CD4-positive, CD25-positive, alpha-beta regulatory T cell (primary cell): ENCODE results near the gene SLC7A5. TPM values are rescaled to one million over a fixed set of nuclear protein-coding genes. Genes with fewer than 3 reads are reported as not detected.
A peak's percentile ranks its signal among the peaks of the same experiment; 100 is the strongest.

Experiments used
- ATAC-seq, 2 donors: fragments of 150-1000 bp; cut with Tn5 transposase; one replicate each; pipeline ENCODE4 v1.10.0; 2021; ENCODE audit warnings: low read depth in 2 of 2, moderate number of reproducible peaks in 2 of 2, moderate library complexity in 1 of 2
- DNase-seq, 3 donors: peaks; one replicate each; pipeline versions ENCODE4 v3.0.0 to v3.0.0-alpha.2; 2012 to 2022; ENCODE audit warnings: mixed read lengths in 1 of 3
- H3K27ac ChIP-seq: one replicate; pipeline ENCODE4 v1.7.0; 2013; ENCODE audit warnings: mild to moderate bottlenecking, low read length; ENCODE audit not compliant: insufficient read depth, poor library complexity, severe bottlenecking
- H3K27me3 ChIP-seq: one replicate; pipeline ENCODE4 v1.7.0; 2013; ENCODE audit warnings: low read length; ENCODE audit not compliant: control insufficient read depth, insufficient read depth
- H3K36me3 ChIP-seq: one replicate; pipeline ENCODE4 v1.7.0; 2013; ENCODE audit warnings: mild to moderate bottlenecking, low read length, moderate library complexity; ENCODE audit not compliant: control insufficient read depth, insufficient read depth
- H3K4me1 ChIP-seq: 2 replicates; pipeline ENCODE4 v1.7.0; 2013; ENCODE audit warnings: mild to moderate bottlenecking, low read length; ENCODE audit not compliant: insufficient read depth, control insufficient read depth, poor library complexity, severe bottlenecking
- H3K4me3 ChIP-seq: one replicate; pipeline ENCODE4 v1.7.0; 2013; ENCODE audit warnings: low read depth, mild to moderate bottlenecking, low read length, moderate library complexity
- H3K9me3 ChIP-seq, 2 experiments: 1 replicate in 1 of 2; 2 replicates in 1 of 2; pipeline ENCODE4 v1.7.0; 2013; ENCODE audit warnings: low read length in 2 of 2, mild to moderate bottlenecking in 1 of 2, moderate library complexity in 1 of 2; ENCODE audit not compliant: control insufficient read depth in 2 of 2
- H3K27ac Mint-ChIP-seq, 3 donors: one replicate each; pipeline ENCODE4 v1.8.0; 2020 to 2022; ENCODE audit warnings: mild to moderate bottlenecking in 3 of 3, mixed read lengths in 3 of 3, moderate library complexity in 2 of 3
- H3K27me3 Mint-ChIP-seq: one replicate; pipeline ENCODE4 v1.8.0; 2022; ENCODE audit warnings: mild to moderate bottlenecking, mixed read lengths
- H3K36me3 Mint-ChIP-seq: one replicate; pipeline ENCODE4 v1.8.0; 2020; ENCODE audit warnings: mixed read lengths
- H3K4me1 Mint-ChIP-seq, 4 donors: one replicate each; pipeline ENCODE4 v1.8.0; 2020 to 2022; ENCODE audit warnings: mixed read lengths in 4 of 4, mild to moderate bottlenecking in 1 of 4
- H3K4me3 Mint-ChIP-seq, 4 donors: one replicate each; pipeline ENCODE4 v1.8.0; 2020 to 2022; ENCODE audit warnings: mild to moderate bottlenecking in 4 of 4, mixed read lengths in 4 of 4, moderate library complexity in 3 of 4
- H3K9me3 Mint-ChIP-seq, 7 donors: one replicate each; pipeline ENCODE4 v1.8.0; 2020 to 2022; ENCODE audit warnings: mixed read lengths in 7 of 7, mild to moderate bottlenecking in 3 of 7, moderate library complexity in 2 of 7
- polyA plus RNA-seq, 4 donors: library from polyadenylated mRNA; unstranded; fragments of 300-500 nt; fragmentation: Illumina TruSeq; gene quantifications; one replicate each; pipeline ENCODE4 v1.2.3, GENCODE V29; 2021
- total RNA-seq: library from RNA; stranded (reverse); gene quantifications from one replicate; pipeline ENCODE4 v1.2.3, GENCODE V29; 2022

The SLC7A5 gene
- total and polyA plus RNA-seq, 5 donors from 2014 or later, result 10.3 to 111 (median 12.3) TPM

DNA sequence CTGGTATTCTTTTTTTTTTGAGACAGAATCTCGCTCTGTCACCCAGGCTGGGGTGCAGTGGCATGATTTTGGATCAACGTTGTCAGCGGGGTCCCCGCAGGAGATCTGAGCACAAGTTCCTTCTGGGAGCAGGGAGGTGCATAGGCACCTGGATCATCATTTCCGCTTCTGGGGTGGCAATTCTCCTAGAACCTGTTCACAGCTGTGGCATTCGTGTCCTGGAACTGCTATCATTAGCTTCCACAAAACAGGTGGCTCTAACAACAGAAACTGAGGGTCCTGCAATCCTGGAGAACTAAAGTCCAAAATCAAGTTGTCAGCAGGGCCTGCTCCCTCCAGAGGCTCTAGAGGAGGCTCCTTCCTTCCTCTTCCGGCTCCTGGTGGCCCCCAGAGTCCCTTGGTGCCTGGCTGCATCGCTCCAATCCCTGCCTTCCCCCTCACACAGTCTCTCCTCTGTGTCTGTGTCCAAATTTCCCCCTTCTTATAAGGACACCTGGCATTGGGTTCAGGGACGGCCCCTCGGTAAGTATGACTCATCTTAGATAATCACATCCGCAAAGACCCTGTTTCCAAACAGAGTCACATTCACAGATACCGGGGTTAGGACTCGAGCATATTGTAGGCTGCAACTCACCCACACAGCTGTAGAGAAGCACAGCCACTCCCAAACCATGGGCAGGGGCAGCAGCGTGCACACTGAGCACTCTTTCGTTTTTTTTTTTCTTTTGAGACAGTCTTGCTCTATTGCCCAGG is 60.0 kb downstream of the SLC7A5 start:
- Mint-ChIP-seq H3K9me3 (no peaks in the 10 kb centered on the region), H3K27ac (peak overlapping the region in 1 of 3 donors; percentile 35), H3K4me3 (no peak overlapping the region), H3K27me3 (peaks cover 5% of the 10 kb centered on the region), H3K4me1 (peaks cover 0 to 22% (median 11%) of the 10 kb centered on the region in 4 donors), H3K36me3 (peaks cover 3% of the 10 kb centered on the region)
- ATAC-seq (peak in 1 of 2 donors; percentile 22), DNase-seq (peak in 1 of 3 donors; percentile 33)
- Histone ChIP-seq H3K36me3 (no peaks in the 10 kb centered on the region), H3K9me3 (no peaks in the 10 kb centered on the region), H3K4me1 (peaks cover 20% of the 10 kb centered on the region), H3K27ac (no peak overlapping the region), H3K27me3 (no peaks in the 10 kb centered on the region), H3K4me3 (no peak overlapping the region)

DNA sequence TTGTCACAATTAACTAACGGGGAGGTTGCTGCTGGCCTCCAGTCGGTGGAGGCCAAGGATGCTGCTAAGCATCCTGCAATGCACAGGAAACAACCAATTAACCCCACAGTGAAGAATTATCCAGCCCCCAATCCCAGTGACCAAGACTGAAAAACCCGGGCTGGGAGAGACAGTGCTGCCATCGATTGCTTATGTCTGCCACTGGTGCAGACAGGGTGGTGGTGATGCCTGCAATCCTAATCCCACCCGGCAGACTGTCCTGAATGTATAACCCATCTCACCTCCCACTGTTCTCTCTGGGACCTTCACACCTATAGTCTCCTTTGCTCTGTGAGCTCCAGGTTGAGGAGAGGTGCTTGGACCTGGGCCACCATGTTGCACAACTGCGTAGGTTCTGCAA is 61.2 kb downstream of the SLC7A5 start:
- H3K4me1 Mint-ChIP-seq, result peaks cover 0 to 22% (median 11%) of the 10 kb centered on the region in 4 donors
- peaks cover 3% of the 10 kb centered on the region for H3K36me3 Mint-ChIP-seq
- no peaks in the 10 kb centered on the region for H3K9me3 Mint-ChIP-seq
- H3K27ac ChIP-seq, result no peak overlapping the region
- DNase-seq (no peak), ATAC-seq (no peak)
- peak overlapping the region in 1 of 3 donors; percentile 35 for H3K27ac Mint-ChIP-seq
- H3K36me3 ChIP-seq, result no peaks in the 10 kb centered on the region
- no peak overlapping the region for H3K4me3 ChIP-seq
- H3K27me3 ChIP-seq, result no peaks in the 10 kb centered on the region
- H3K4me3 Mint-ChIP-seq, result no peak overlapping the region
- no peaks in the 10 kb centered on the region for H3K9me3 ChIP-seq
- peaks cover 5% of the 10 kb centered on the region for H3K27me3 Mint-ChIP-seq
- H3K4me1 ChIP-seq, result peaks cover 20% of the 10 kb centered on the region

DNA sequence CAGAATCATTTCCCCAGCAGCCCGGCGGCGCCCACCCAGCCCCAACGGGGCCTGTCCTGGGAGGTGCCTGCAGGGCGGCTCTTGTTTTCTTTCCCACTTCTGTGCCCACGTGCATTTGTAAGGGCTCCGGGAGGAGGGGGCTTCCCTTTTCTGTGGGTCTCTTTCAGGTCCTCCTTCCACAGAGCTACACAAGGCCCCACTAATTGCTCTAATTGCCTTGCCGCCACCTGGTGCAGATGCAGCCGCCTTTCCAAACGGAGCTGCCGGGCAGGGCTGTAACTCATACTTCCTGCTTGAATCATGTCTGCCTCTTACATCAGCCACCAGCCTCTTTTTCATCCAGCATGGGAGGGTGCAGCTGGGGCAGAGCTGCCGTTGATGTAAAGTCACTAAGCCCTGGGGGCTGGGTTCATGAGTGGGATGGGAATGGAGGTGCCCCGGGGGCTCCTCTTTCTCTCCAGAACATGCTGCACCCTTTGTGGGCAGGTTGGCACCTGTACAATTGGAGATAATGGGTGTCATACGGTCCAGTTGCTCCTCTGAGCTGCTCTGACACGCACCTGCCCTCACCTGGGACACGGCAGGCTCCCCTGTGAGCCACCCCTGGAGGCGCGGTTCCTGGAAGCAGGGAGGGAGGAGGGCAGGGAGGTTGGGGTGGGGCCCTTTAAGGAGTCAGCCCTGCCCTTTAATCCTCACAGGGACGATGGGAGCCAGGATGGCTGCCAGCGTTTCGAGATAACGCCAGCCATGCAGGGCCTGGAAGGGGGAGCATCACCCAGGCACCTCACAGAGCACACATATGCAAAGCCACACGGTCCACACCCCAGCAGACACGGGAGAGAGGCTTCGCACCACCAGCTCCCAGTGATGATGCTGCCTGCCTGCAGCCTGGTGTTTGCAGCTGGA is 62.4 kb downstream of the SLC7A5 start:
- peaks cover 5% of the 10 kb centered on the region for H3K27me3 Mint-ChIP-seq
- no peaks in the 10 kb centered on the region for H3K9me3 Mint-ChIP-seq
- ATAC-seq (peak; percentile 79 to 82), DNase-seq (peak in 2 of 3 donors; percentile 46 to 72)
- H3K4me3 Mint-ChIP-seq, result peak overlapping the region; percentile 33 to 96 (median 92)
- H3K4me1 Mint-ChIP-seq, result peaks cover 0 to 22% (median 11%) of the 10 kb centered on the region in 4 donors
- H3K4me3 ChIP-seq, result peak overlapping the region; percentile 55
- H3K9me3 ChIP-seq, result no peaks in the 10 kb centered on the region
- peaks cover 20% of the 10 kb centered on the region for H3K4me1 ChIP-seq
- H3K36me3 ChIP-seq, result no peaks in the 10 kb centered on the region
- H3K27ac Mint-ChIP-seq, result peak overlapping the region; percentile 91 to 99 (median 93)
- no peaks in the 10 kb centered on the region for H3K27me3 ChIP-seq
- H3K36me3 Mint-ChIP-seq, result peaks cover 3% of the 10 kb centered on the region
- H3K27ac ChIP-seq, result no peak overlapping the region

DNA sequence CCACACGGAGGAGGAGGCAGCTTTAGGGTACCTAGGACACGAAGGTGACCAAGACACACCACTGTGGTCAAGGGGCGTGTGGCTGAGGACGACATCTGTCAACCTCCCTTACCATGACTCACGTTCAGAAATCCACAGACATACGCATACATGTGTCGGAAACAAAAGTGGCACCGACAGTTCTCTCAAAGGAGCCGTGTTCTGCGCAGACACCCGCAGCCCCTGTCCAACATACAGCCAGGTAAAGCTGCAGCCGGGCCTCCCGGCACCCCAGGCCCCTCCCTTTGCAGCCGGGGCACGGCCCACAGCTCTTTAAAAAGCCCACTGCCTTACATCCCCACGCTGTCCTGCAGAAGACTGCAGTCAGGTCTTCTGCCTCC is 63.1 kb downstream of the SLC7A5 start:
- H3K36me3 Mint-ChIP-seq, result peaks cover 3% of the 10 kb centered on the region

DNA sequence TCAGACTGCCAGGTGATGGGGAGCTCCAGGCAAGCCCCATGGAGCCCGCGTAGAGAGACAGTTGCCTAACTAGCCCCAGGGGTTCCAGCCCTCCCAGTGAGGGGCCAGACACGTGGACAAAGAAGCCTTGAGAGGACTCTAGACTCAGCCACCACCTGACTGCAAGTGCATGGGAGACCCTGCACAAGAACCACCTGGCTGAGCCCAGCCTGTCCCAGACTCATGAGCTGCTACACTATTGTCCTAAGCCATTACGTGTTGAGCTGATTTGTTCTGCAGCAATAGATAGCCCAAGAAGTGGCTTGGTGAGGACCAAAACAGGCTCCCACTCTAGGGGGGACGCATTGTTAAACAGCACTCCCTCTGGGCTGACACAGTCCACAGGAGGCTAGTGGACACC is 65.9 kb downstream of the SLC7A5 start:
- Mint-ChIP-seq H3K36me3 (peaks cover 6% of the 10 kb centered on the region), H3K9me3 (peaks cover 0 to 3% (median 0%) of the 10 kb centered on the region in 7 donors), H3K4me1 (peaks cover 0 to 17% (median 8%) of the 10 kb centered on the region in 4 donors), H3K4me3 (peak overlapping the region in 1 of 4 donors; percentile 47), H3K27me3 (no peaks in the 10 kb centered on the region), H3K27ac (no peak overlapping the region)
- H3K4me1 ChIP-seq, result peaks cover 16% of the 10 kb centered on the region
- no peaks in the 10 kb centered on the region for H3K27me3 ChIP-seq
- ATAC-seq, result no peak
- DNase-seq, result no peak
- H3K9me3 ChIP-seq, result no peaks in the 10 kb centered on the region
- no peak overlapping the region for H3K4me3 ChIP-seq
- no peak overlapping the region for H3K27ac ChIP-seq
- no peaks in the 10 kb centered on the region for H3K36me3 ChIP-seq

More for the DNA sequence above, 63.1 kb downstream of the SLC7A5 start:
- no peaks in the 10 kb centered on the region for H3K36me3 ChIP-seq
- ATAC-seq, result peak; percentile 29 to 33
- H3K27me3 ChIP-seq, result no peaks in the 10 kb centered on the region
- Mint-ChIP-seq H3K27ac (peak overlapping the region; percentile 91 to 99 (median 93)), H3K4me1 (peaks cover 0 to 19% (median 9%) of the 10 kb centered on the region in 4 donors), H3K9me3 (no peaks in the 10 kb centered on the region), H3K27me3 (peaks cover 2% of the 10 kb centered on the region), H3K4me3 (peak overlapping the region; percentile 33 to 96 (median 92))
- H3K27ac ChIP-seq, result no peak overlapping the region
- peak overlapping the region; percentile 55 for H3K4me3 ChIP-seq
- H3K9me3 ChIP-seq, result no peaks in the 10 kb centered on the region
- peaks cover 20% of the 10 kb centered on the region for H3K4me1 ChIP-seq
- peak in 1 of 3 donors; percentile 45 for DNase-seq

DNA sequence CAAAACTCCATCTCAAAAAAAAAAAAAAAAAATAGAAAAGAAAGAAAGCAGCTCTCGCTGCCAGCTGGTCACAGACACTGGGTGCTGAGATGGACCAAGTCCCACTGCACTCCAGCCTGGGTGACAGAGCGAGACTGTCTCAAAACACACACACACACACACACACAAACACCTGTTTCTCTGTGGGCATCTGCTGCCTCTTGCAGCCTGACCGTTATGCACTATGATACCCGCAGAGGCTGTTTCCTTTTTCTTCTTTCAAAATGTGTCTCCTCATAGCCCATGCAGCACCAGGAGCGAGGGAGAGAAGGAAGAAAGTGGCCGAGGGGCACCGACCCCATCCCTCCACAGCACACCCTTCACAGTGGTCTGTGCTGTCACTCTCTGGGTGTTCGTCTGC is 66.6 kb downstream of the SLC7A5 start:
- Mint-ChIP-seq H3K27ac (no peak overlapping the region), H3K4me3 (no peak overlapping the region), H3K4me1 (peaks cover 0 to 17% (median 8%) of the 10 kb centered on the region in 4 donors), H3K27me3 (no peaks in the 10 kb centered on the region), H3K36me3 (peaks cover 6% of the 10 kb centered on the region), H3K9me3 (peaks cover 0 to 3% (median 0%) of the 10 kb centered on the region in 7 donors)
- DNase-seq (no peak), ATAC-seq (no peak)
- H3K4me3 ChIP-seq, result no peak overlapping the region
- H3K4me1 ChIP-seq, result peaks cover 16% of the 10 kb centered on the region
- no peaks in the 10 kb centered on the region for H3K9me3 ChIP-seq
- no peaks in the 10 kb centered on the region for H3K27me3 ChIP-seq
- H3K36me3 ChIP-seq, result no peaks in the 10 kb centered on the region
- H3K27ac ChIP-seq, result no peak overlapping the region

DNA sequence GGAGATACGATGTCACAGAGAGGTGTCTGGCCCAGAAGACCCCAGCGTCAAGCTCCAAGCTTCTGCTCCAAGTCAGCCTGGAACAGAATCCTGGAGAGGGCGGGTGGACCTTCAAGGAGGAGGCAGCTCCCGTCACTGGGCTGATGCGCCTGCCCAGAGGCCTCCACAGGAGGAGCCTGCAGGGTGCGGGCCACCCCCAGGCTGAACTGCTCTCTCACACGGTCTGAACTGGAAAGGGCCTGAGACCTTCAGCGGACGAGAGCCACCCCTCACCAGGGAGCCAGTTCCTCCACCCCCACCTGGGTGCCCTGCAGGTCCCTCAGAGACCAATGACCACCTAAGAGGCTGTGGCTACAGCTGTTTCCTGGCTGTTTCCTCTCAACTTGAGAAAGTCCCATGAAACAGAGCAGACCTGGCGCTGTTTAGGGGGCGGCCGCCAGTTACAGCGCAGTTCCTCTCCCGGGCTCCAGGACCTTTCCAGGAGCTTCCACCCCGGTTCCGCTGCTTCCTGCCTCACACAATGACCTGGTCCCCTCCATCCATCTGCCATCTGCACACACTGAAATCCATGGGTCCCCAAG is 67.5 kb downstream of the SLC7A5 start:
- no peaks in the 10 kb centered on the region for H3K9me3 ChIP-seq
- Mint-ChIP-seq H3K4me3 (peak overlapping the region in 1 of 4 donors; percentile 32), H3K4me1 (peaks cover 0 to 11% (median 5%) of the 10 kb centered on the region in 4 donors), H3K27me3 (no peaks in the 10 kb centered on the region), H3K36me3 (peaks cover 6% of the 10 kb centered on the region), H3K9me3 (peaks cover 0 to 3% (median 0%) of the 10 kb centered on the region in 7 donors), H3K27ac (no peak overlapping the region)
- no peak for DNase-seq
- H3K27me3 ChIP-seq, result no peaks in the 10 kb centered on the region
- ATAC-seq, result no peak
- no peak overlapping the region for H3K4me3 ChIP-seq
- H3K27ac ChIP-seq, result no peak overlapping the region
- peaks cover 10% of the 10 kb centered on the region for H3K4me1 ChIP-seq
- H3K36me3 ChIP-seq, result no peaks in the 10 kb centered on the region
